ENCODE measurements around the gene WDR64.

The WDR64 gene

DNA sequence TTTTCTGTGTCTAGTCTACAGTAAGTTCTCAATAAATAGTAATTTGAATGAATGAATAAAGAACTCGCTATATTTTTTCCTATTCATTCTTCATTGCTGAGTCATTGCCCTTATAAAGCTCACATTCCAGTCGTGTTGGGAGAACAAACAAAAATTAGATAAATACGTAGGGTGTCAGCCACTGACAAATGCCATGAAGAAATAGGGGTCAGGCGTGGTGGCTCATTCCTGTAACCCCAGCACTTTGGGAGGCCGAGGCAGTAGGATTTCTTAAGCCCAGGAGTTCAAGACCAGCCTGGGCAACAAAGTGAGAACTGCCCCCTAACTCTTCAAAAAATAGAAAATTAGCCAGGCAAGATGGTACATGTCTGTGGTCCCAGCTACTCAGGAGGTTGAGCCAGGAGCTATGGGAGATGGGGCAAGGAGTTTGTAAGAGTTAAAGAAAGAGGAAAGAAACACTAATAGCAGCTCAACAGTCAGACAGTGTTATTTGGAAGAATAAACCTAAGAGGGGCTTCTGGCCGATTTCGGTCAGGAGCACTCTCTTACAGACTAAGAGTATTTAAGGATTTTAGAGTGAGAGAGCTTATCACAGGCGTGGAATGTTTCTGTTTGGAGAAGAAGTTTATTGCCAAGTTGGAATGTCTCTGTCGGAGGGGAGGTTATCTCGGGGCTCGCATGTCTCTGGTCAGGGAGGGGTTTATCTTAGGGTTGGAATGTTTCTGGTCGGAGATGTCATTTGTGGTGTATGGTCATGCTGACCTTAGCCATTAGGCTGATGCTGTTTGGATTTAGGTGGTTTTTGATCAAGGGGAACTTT lies 10.1 kb upstream of the WDR64 start:
- H3K36me3 ChIP-seq (replicated peaks), result peaks cover 2% of the 10 kb centered on the region
- in situ Hi-C loops (cut with HindIII; ENCODE audit: low pct_ligation_motif_present, low sequenced_read_pairs), result no loop called here
- no peaks in the 10 kb centered on the region for H3K27me3 ChIP-seq (replicated peaks)
- no peak overlapping the region for H3K4me3 ChIP-seq (ENCODE audit: low read depth, low read length)
- peak overlapping the region; percentile 53 for H3K27ac ChIP-seq
- TF ChIP-seq CTCF (IDR thresholded peaks at IDR 0.05; ENCODE audit: low read depth, low read length, missing control alignments), result no peak
- peak; percentile 83 for DNase-seq

DNA sequence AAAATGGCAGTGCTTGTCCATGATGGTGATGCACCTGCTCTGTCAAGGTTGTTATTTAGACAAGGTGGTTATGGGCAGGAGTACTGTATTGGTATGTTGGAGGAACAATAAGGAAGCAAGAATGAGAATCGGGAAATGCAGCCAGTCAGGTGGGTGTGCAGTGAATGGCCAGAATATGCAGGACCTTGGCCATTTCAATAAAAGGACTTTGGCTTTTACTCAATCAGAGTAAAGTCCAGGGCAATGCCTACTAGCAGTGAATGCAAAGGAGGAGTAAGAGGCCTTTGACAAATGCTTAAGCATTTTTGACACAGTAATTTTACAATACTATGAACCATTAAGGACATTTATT lies 9.5 kb upstream of the WDR64 start:
- Histone ChIP-seq H3K27me3 (replicated peaks) (no peaks in the 10 kb centered on the region), H3K4me3 (ENCODE audit: low read depth, low read length) (no peak overlapping the region), H3K27ac (no peak overlapping the region), H3K36me3 (replicated peaks) (peaks cover 2% of the 10 kb centered on the region)
- no peak for TF ChIP-seq CTCF (IDR thresholded peaks at IDR 0.05; ENCODE audit: low read depth, low read length, missing control alignments)
- in situ Hi-C loops (cut with HindIII; ENCODE audit: low pct_ligation_motif_present, low sequenced_read_pairs), result no loop called here
- no peak for DNase-seq

DNA sequence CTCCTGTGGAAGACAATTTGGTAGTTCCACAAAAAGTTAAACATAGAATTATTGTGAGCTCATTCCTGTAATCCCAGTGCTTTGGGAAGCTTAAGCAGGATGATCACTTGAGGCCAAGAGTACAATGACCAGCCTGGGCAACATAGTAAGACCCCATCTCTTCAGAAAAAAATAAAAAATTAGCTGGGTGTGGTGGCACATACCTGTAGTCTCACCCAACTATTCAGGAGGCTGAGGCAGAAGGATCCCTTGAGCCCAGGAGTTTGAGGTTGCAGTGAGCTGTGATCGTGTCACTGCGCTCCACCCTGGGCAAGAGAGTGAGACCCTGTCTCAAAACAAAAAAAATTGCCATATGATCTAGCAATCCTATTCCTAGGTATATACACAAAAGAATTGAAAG lies 7.8 kb upstream of the WDR64 start:
- H3K27me3 ChIP-seq (replicated peaks), result no peaks in the 10 kb centered on the region
- in situ Hi-C loops (cut with HindIII; ENCODE audit: low pct_ligation_motif_present, low sequenced_read_pairs), result no loop called here
- no peak for DNase-seq
- no peak overlapping the region for H3K4me3 ChIP-seq (ENCODE audit: low read depth, low read length)
- TF ChIP-seq CTCF (IDR thresholded peaks at IDR 0.05; ENCODE audit: low read depth, low read length, missing control alignments), result no peak
- no peak overlapping the region for H3K27ac ChIP-seq
- peaks cover 2% of the 10 kb centered on the region for H3K36me3 ChIP-seq (replicated peaks)

DNA sequence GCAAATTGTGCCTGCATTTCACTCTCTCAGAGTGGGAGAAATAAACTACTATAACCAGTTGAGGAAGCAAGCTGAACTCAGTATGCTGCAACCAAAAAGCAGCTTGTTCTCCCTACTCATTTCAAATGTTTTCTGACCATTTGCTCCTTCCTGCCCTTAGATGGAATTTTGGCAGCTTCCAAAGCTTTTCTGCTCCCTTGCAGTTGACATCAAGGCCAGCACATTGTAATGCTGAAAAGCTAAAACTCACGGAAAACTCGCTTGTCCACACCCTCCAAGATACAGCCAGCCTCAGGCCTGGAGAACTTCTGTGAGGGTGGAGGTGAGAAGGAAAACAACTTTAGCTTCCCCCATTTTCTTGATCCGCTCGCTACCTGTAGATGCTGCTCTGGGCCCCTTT lies 6.9 kb upstream of the WDR64 start:
- Histone ChIP-seq H3K4me3 (ENCODE audit: low read depth, low read length) (no peak overlapping the region), H3K27ac (no peak overlapping the region), H3K36me3 (replicated peaks) (no peaks in the 10 kb centered on the region), H3K27me3 (replicated peaks) (no peaks in the 10 kb centered on the region)
- TF ChIP-seq CTCF (IDR thresholded peaks at IDR 0.05; ENCODE audit: low read depth, low read length, missing control alignments), result no peak
- no peak for DNase-seq
- in situ Hi-C loops (cut with HindIII; ENCODE audit: low pct_ligation_motif_present, low sequenced_read_pairs), result no loop called here

GRCh38 chr1:241646201-241646600 lies 5.9 kb upstream of the WDR64 start:
- no peak for TF ChIP-seq CTCF (IDR thresholded peaks at IDR 0.05; ENCODE audit: low read depth, low read length, missing control alignments)
- no peaks in the 10 kb centered on the region for H3K27me3 ChIP-seq (replicated peaks)
- no peaks in the 10 kb centered on the region for H3K36me3 ChIP-seq (replicated peaks)
- in situ Hi-C loops (cut with HindIII; ENCODE audit: low pct_ligation_motif_present, low sequenced_read_pairs), result no loop called here
- no peak overlapping the region for H3K27ac ChIP-seq
- H3K4me3 ChIP-seq (ENCODE audit: low read depth, low read length), result no peak overlapping the region
- no peak for DNase-seq

DNA sequence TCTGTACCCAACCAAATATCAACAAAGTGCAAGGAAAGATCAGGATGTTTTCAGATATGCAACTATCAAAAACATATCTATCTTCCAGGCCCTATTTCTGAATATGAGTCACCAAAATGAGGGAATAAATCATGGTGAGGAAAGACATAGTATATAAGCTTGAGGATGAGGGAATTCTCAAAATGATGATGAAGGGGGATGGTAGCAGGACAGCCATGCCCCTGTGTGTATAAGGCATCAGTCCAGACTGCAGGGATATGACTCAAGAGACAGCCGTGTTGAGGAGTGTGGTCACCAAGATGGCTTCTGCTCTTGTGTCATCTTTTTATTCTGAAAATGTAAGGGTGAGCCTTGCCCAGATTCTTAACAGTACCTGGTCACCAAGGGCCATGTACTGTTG lies 4.4 kb upstream of the WDR64 start:
- Histone ChIP-seq H3K27me3 (replicated peaks) (no peaks in the 10 kb centered on the region), H3K4me3 (ENCODE audit: low read depth, low read length) (no peak overlapping the region), H3K27ac (no peak overlapping the region), H3K36me3 (replicated peaks) (no peaks in the 10 kb centered on the region)
- in situ Hi-C loops (cut with HindIII; ENCODE audit: low pct_ligation_motif_present, low sequenced_read_pairs), result no loop called here
- no peak for TF ChIP-seq CTCF (IDR thresholded peaks at IDR 0.05; ENCODE audit: low read depth, low read length, missing control alignments)
- DNase-seq, result no peak

All from brain microvascular endothelial cell (primary cell).